GM12892 (cell line): Measurements from ENCODE around the gene ARGLU1.

ENCODE experiments used
- POLR2A ChIP-seq: IDR thresholded peaks from 2 replicates; pipeline ENCODE4 v1.6.1; 2011; ENCODE audit warnings: low read depth, low read length, control low read depth
- TAF1 ChIP-seq: IDR thresholded peaks from 2 replicates; pipeline ENCODE4 v1.6.1; 2011; ENCODE audit warnings: low read depth, mild to moderate bottlenecking, control low read depth, low read length, borderline replicate concordance

DNA sequence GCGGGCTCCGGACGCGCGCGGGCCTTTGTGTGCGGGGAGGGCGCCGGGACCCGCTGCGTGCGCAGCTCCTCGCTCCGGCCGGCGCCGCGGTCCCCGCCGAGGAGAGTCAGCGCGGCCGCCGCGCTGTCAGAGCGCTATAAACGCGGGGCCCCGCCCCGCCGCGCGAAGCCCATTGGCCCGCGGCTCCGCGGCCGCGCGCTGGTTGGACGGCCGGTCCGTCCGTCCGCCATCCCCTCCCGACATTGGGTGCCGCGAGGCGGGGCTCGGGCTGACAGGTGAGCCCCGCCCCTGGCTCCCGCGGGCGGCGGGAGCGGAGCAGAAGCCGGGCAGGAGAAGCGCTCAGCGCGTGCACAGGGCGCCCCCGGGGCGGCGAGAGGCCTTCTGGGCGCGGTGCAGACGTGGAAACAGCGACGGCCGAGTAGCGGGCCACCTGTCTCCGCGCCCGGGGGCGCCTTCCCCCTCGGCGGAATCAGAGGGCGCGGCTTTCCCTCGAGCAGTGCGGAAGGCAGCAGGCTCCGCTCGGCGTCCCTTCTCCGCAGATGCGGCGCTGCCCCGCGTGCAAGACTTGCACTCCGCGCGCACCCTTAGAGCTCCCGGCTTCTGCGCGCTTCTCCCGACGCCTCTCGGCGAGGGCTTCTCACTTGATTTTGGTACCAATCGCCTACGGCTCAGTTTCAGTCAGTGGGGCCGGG is 32.2 kb downstream of the ARGLU1 start, which contains the start of gene EFNB2:
- no peak for TF ChIP-seq TAF1
- TF ChIP-seq POLR2A = no peak; the same call in 1 of the 2 replicates
